ENCODE data around the gene MPC1L.

The MPC1L gene

DNA sequence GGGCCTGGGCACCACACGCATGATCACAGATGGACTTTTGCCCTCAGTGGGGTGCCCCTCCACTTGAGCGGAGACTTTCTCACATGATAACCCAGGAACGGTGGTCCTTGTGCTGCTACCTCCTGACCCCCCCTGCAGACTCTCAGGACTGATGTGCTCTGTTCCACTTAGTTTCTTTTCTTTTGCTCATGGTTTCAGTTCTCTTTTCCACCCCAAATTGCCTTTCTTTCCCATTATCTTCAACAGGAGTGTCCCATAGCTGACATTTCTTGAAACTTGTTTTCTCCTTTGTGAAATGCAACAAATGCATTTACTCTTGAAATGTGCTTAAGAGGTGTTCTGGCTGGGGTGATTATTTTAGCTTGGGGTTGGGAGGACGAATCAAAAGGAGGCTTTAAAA is 9.0 kb downstream of the MPC1L start:
- DNase-seq: no peak

GRCh38 chrX:40637687-40638086 is 14.5 kb downstream of the MPC1L start:
- no peak for DNase-seq

GRCh38 chrX:40644176-40644575 is 20.9 kb downstream of the MPC1L start:
- peak; percentile 52 for DNase-seq

GRCh38 chrX:40644821-40645358 is 21.7 kb downstream of the MPC1L start:
- peak; percentile 79 for DNase-seq

- peak; percentile 46 for DNase-seq
Observed at GRCh38 chrX:40646489-40647306, 23.5 kb downstream of the MPC1L start.

GRCh38 chrX:40647307-40648197 is 24.3 kb downstream of the MPC1L start, which contains the start of gene CXorf38:
Gene CXorf38 (minus strand): TSS chrX:40647561. CDS start chrX:40647520, 41 bp downstream.
- DNase-seq: peak; percentile 85

DNA sequence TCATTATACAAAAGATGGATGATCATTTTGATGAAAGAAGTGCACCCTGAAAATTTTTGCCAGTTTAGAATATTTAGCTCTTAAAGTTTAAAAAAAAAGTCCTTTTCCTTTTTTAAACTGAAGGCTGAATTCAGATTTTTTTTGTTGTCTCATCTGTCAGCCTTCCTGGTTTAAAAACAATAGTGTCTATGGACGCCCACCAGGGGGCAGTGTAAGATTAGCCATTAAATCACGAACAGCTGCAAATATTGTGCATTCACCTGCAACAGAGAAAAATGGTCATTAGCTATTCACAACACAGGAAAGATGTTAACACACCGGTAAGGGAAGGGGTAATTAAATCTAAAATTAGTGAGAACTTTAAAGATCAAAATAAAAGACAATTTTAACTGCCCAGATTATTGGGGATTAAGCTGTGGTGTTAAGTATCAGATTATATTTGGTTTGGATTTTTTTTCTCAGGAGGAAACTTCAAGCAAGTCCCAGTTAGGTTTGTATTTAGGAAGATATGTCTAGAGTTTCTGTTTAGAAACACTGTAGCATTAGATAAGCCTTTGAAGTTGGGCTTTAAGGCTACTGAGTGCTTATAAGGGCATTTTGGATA is 28.5 kb downstream of the MPC1L start:
- peak; percentile 71 for DNase-seq

GRCh38 chrX:40652664-40653063 is 29.4 kb downstream of the MPC1L start:
- DNase-seq: no peak

- DNase-seq: no peak
Observed at GRCh38 chrX:40653535-40653934, 30.3 kb downstream of the MPC1L start.

GRCh38 chrX:40660381-40660780 is 37.2 kb downstream of the MPC1L start:
- no peak for DNase-seq

- DNase-seq: no peak
Observed at GRCh38 chrX:40661489-40661888, 38.3 kb downstream of the MPC1L start.

DNA sequence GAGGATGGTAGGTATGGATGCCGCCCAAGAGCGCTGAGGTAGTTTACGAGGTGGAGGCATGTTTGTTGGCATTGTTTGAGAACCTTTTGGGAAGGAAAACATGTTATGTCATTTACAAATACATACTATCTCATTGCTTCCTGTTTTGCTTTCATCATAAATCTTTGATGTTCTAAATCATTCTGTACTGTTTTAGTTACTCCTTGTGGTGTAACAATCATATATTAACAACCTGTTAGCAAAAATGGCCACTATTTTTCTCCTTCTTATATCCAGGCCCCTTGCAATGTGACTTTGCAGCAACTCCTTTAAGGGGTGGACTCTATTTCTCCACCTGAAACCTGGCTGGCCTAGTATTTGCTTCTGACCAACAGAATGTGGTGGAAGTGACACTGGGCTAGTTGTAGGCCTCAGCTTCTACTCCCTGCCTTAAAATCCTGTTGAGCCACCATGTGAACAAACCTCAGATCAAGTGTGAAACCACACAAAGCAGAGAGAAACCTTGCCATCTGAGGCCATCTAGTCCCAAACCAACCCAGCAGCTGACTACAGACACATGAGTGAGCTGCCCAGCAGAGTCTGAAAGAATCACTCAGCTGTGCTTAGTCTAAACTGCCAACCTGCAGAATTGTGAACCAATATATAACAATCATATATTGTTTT is 40.0 kb downstream of the MPC1L start:
- no peak for DNase-seq

DNA sequence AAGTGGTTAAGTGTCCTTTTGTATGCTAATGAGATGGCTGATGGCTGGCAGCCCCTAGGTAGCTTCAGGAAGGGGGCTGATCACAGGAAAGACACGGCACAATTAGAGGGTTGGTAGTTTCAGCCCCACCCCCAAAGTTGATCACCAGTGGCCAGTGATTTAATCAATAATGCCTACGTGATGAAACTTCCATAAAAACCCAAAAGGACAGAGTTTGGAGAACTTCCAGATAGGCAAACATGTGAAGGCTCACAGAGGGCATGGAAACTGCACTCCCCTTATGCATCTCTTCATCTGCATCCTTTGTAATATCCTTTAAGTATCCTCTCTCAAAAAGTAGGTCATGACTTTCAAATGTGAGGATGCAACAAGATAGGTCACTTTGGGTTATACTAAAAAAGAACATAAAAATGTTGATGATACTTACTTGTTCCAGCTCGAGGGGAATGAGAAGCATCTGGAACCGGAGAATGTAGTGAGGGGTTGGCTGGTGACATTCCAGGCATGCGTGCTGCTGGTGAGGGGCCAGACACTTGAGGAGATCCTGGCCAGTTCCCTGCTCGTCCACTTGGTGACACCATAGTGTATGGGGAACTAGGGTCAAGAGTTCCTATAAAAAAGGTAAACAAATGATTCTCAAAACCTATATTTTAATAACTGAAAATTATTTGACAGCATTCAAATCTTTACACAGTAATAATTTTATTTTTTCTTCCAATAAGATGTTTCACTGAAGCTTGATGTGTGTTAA is 40.8 kb downstream of the MPC1L start:
- no peak for DNase-seq

GRCh38 chrX:40671126-40671525 is 47.9 kb downstream of the MPC1L start:
- no peak for DNase-seq

Measured in hematopoietic multipotent progenitor cell treated with erythropoietin and hydrocortisone succinate and interleukin-3 and kit ligand, for 8 days (in vitro differentiated cells).